Measurements from ENCODE around the gene NMD3.

Gene NMD3

GRCh38 chr3:161230621-161231171 is 9.6 kb downstream of the NMD3 start:
- H3K4me3 ChIP-seq (ENCODE audit: low read depth in 1 of 2, low read length in 2 of 2), result no peak overlapping the region
- H3K9me3 ChIP-seq (ENCODE audit: control insufficient read depth in 1 of 2, low read length in 2 of 2), result no peaks in the 10 kb centered on the region
- no peaks in the 10 kb centered on the region for H3K4me1 ChIP-seq (ENCODE audit: control insufficient read depth in 1 of 2, insufficient read depth in 2 of 2, low read length in 2 of 2)
- H3K36me3 ChIP-seq (ENCODE audit: control insufficient read depth in 1 of 2, insufficient read depth in 2 of 2, low read length in 2 of 2), result peaks cover 18 to 64% of the 10 kb centered on the region in 2 donors
- no peak overlapping the region for H3K27ac ChIP-seq (ENCODE audit: low read depth, low read length)
- no peaks in the 10 kb centered on the region for H3K27me3 ChIP-seq (ENCODE audit: control insufficient read depth in 1 of 2, insufficient read depth in 2 of 2, low read length in 2 of 2)
- no peak overlapping the region for H3K9ac ChIP-seq (ENCODE audit: low read depth in 1 of 2, low read length in 2 of 2)

GRCh38 chr3:161231861-161232260 is 10.8 kb downstream of the NMD3 start:
- H3K27ac ChIP-seq (ENCODE audit: low read depth, low read length), result no peak overlapping the region
- no peaks in the 10 kb centered on the region for H3K4me1 ChIP-seq (ENCODE audit: control insufficient read depth in 1 of 2, insufficient read depth in 2 of 2, low read length in 2 of 2)
- H3K36me3 ChIP-seq (ENCODE audit: control insufficient read depth in 1 of 2, insufficient read depth in 2 of 2, low read length in 2 of 2), result peaks cover 18 to 62% of the 10 kb centered on the region in 2 donors
- H3K27me3 ChIP-seq (ENCODE audit: control insufficient read depth in 1 of 2, insufficient read depth in 2 of 2, low read length in 2 of 2), result no peaks in the 10 kb centered on the region
- H3K9ac ChIP-seq (ENCODE audit: low read depth in 1 of 2, low read length in 2 of 2), result no peak overlapping the region
- no peak overlapping the region for H3K4me3 ChIP-seq (ENCODE audit: low read depth in 1 of 2, low read length in 2 of 2)
- H3K9me3 ChIP-seq (ENCODE audit: control insufficient read depth in 1 of 2, low read length in 2 of 2), result no peaks in the 10 kb centered on the region

- H3K4me1 ChIP-seq (ENCODE audit: control insufficient read depth in 1 of 2, insufficient read depth in 2 of 2, low read length in 2 of 2), result no peaks in the 10 kb centered on the region
- H3K9me3 ChIP-seq (ENCODE audit: control insufficient read depth in 1 of 2, low read length in 2 of 2), result no peaks in the 10 kb centered on the region
- peaks cover 23 to 57% of the 10 kb centered on the region in 2 donors for H3K36me3 ChIP-seq (ENCODE audit: control insufficient read depth in 1 of 2, insufficient read depth in 2 of 2, low read length in 2 of 2)
- no peaks in the 10 kb centered on the region for H3K27me3 ChIP-seq (ENCODE audit: control insufficient read depth in 1 of 2, insufficient read depth in 2 of 2, low read length in 2 of 2)
- H3K9ac ChIP-seq (ENCODE audit: low read depth in 1 of 2, low read length in 2 of 2), result no peak overlapping the region
- no peak overlapping the region for H3K27ac ChIP-seq (ENCODE audit: low read depth, low read length)
- no peak overlapping the region for H3K4me3 ChIP-seq (ENCODE audit: low read depth in 1 of 2, low read length in 2 of 2)
Measured at GRCh38 chr3:161233557-161233956, 12.4 kb downstream of the NMD3 start.

- Histone ChIP-seq H3K4me1 (ENCODE audit: control insufficient read depth in 1 of 2, insufficient read depth in 2 of 2, low read length in 2 of 2) (no peaks in the 10 kb centered on the region), H3K27me3 (ENCODE audit: control insufficient read depth in 1 of 2, insufficient read depth in 2 of 2, low read length in 2 of 2) (no peaks in the 10 kb centered on the region), H3K36me3 (ENCODE audit: control insufficient read depth in 1 of 2, insufficient read depth in 2 of 2, low read length in 2 of 2) (peaks cover 26 to 45% of the 10 kb centered on the region in 2 donors), H3K4me3 (ENCODE audit: low read depth in 1 of 2, low read length in 2 of 2) (no peak overlapping the region), H3K9me3 (ENCODE audit: control insufficient read depth in 1 of 2, low read length in 2 of 2) (no peaks in the 10 kb centered on the region), H3K9ac (ENCODE audit: low read depth in 1 of 2, low read length in 2 of 2) (no peak overlapping the region), H3K27ac (ENCODE audit: low read depth, low read length) (no peak overlapping the region)
Measured at GRCh38 chr3:161236240-161236639, 15.1 kb downstream of the NMD3 start.

GRCh38 chr3:161239700-161240099 is 18.6 kb downstream of the NMD3 start:
- Histone ChIP-seq H3K4me1 (ENCODE audit: control insufficient read depth in 1 of 2, insufficient read depth in 2 of 2, low read length in 2 of 2) (no peaks in the 10 kb centered on the region), H3K36me3 (ENCODE audit: control insufficient read depth in 1 of 2, insufficient read depth in 2 of 2, low read length in 2 of 2) (peaks cover 7 to 54% of the 10 kb centered on the region in 2 donors), H3K9ac (ENCODE audit: low read depth in 1 of 2, low read length in 2 of 2) (no peak overlapping the region), H3K27ac (ENCODE audit: low read depth, low read length) (no peak overlapping the region), H3K4me3 (ENCODE audit: low read depth in 1 of 2, low read length in 2 of 2) (no peak overlapping the region), H3K27me3 (ENCODE audit: control insufficient read depth in 1 of 2, insufficient read depth in 2 of 2, low read length in 2 of 2) (no peaks in the 10 kb centered on the region), H3K9me3 (ENCODE audit: control insufficient read depth in 1 of 2, low read length in 2 of 2) (no peaks in the 10 kb centered on the region)

GRCh38 chr3:161244538-161244937 is 23.4 kb downstream of the NMD3 start:
- Histone ChIP-seq H3K9ac (ENCODE audit: low read depth in 1 of 2, low read length in 2 of 2) (no peak overlapping the region), H3K9me3 (ENCODE audit: control insufficient read depth in 1 of 2, low read length in 2 of 2) (no peaks in the 10 kb centered on the region), H3K27me3 (ENCODE audit: control insufficient read depth in 1 of 2, insufficient read depth in 2 of 2, low read length in 2 of 2) (no peaks in the 10 kb centered on the region), H3K27ac (ENCODE audit: low read depth, low read length) (no peak overlapping the region), H3K4me1 (ENCODE audit: control insufficient read depth in 1 of 2, insufficient read depth in 2 of 2, low read length in 2 of 2) (no peaks in the 10 kb centered on the region), H3K36me3 (ENCODE audit: control insufficient read depth in 1 of 2, insufficient read depth in 2 of 2, low read length in 2 of 2) (peaks cover 15 to 73% of the 10 kb centered on the region in 2 donors), H3K4me3 (ENCODE audit: low read depth in 1 of 2, low read length in 2 of 2) (no peak overlapping the region)

- H3K4me1 ChIP-seq (ENCODE audit: control insufficient read depth in 1 of 2, insufficient read depth in 2 of 2, low read length in 2 of 2), result no peaks in the 10 kb centered on the region
- no peaks in the 10 kb centered on the region for H3K9me3 ChIP-seq (ENCODE audit: control insufficient read depth in 1 of 2, low read length in 2 of 2)
- no peak overlapping the region for H3K9ac ChIP-seq (ENCODE audit: low read depth in 1 of 2, low read length in 2 of 2)
- H3K4me3 ChIP-seq (ENCODE audit: low read depth in 1 of 2, low read length in 2 of 2), result no peak overlapping the region
- H3K27me3 ChIP-seq (ENCODE audit: control insufficient read depth in 1 of 2, insufficient read depth in 2 of 2, low read length in 2 of 2), result no peaks in the 10 kb centered on the region
- H3K36me3 ChIP-seq (ENCODE audit: control insufficient read depth in 1 of 2, insufficient read depth in 2 of 2, low read length in 2 of 2), result peaks cover 19 to 77% of the 10 kb centered on the region in 2 donors
- no peak overlapping the region for H3K27ac ChIP-seq (ENCODE audit: low read depth, low read length)
Measured at GRCh38 chr3:161247049-161247448, 25.9 kb downstream of the NMD3 start.

GRCh38 chr3:161250116-161250515 is 29.0 kb downstream of the NMD3 start:
- Histone ChIP-seq H3K9me3 (ENCODE audit: control insufficient read depth in 1 of 2, low read length in 2 of 2) (no peaks in the 10 kb centered on the region), H3K27ac (ENCODE audit: low read depth, low read length) (no peak overlapping the region), H3K9ac (ENCODE audit: low read depth in 1 of 2, low read length in 2 of 2) (no peak overlapping the region), H3K36me3 (ENCODE audit: control insufficient read depth in 1 of 2, insufficient read depth in 2 of 2, low read length in 2 of 2) (peaks cover 32 to 76% of the 10 kb centered on the region in 2 donors), H3K27me3 (ENCODE audit: control insufficient read depth in 1 of 2, insufficient read depth in 2 of 2, low read length in 2 of 2) (no peaks in the 10 kb centered on the region), H3K4me3 (ENCODE audit: low read depth in 1 of 2, low read length in 2 of 2) (no peak overlapping the region), H3K4me1 (ENCODE audit: control insufficient read depth in 1 of 2, insufficient read depth in 2 of 2, low read length in 2 of 2) (no peaks in the 10 kb centered on the region)

- no peaks in the 10 kb centered on the region for H3K4me1 ChIP-seq (ENCODE audit: control insufficient read depth in 1 of 2, insufficient read depth in 2 of 2, low read length in 2 of 2)
- peaks cover 31 to 69% of the 10 kb centered on the region in 2 donors for H3K36me3 ChIP-seq (ENCODE audit: control insufficient read depth in 1 of 2, insufficient read depth in 2 of 2, low read length in 2 of 2)
- H3K4me3 ChIP-seq (ENCODE audit: low read depth in 1 of 2, low read length in 2 of 2), result no peak overlapping the region
- H3K9me3 ChIP-seq (ENCODE audit: control insufficient read depth in 1 of 2, low read length in 2 of 2), result no peaks in the 10 kb centered on the region
- H3K27me3 ChIP-seq (ENCODE audit: control insufficient read depth in 1 of 2, insufficient read depth in 2 of 2, low read length in 2 of 2), result no peaks in the 10 kb centered on the region
- H3K9ac ChIP-seq (ENCODE audit: low read depth in 1 of 2, low read length in 2 of 2), result no peak overlapping the region
- H3K27ac ChIP-seq (ENCODE audit: low read depth, low read length), result no peak overlapping the region
Measured at GRCh38 chr3:161251716-161252115, 30.6 kb downstream of the NMD3 start.

- Histone ChIP-seq H3K4me3 (ENCODE audit: low read depth in 1 of 2, low read length in 2 of 2) (no peak overlapping the region), H3K9ac (ENCODE audit: low read depth in 1 of 2, low read length in 2 of 2) (no peak overlapping the region), H3K4me1 (ENCODE audit: control insufficient read depth in 1 of 2, insufficient read depth in 2 of 2, low read length in 2 of 2) (no peaks in the 10 kb centered on the region), H3K9me3 (ENCODE audit: control insufficient read depth in 1 of 2, low read length in 2 of 2) (no peaks in the 10 kb centered on the region), H3K36me3 (ENCODE audit: control insufficient read depth in 1 of 2, insufficient read depth in 2 of 2, low read length in 2 of 2) (peaks cover 27 to 66% of the 10 kb centered on the region in 2 donors), H3K27ac (ENCODE audit: low read depth, low read length) (no peak overlapping the region), H3K27me3 (ENCODE audit: control insufficient read depth in 1 of 2, insufficient read depth in 2 of 2, low read length in 2 of 2) (no peaks in the 10 kb centered on the region)
Measured at GRCh38 chr3:161252143-161252542, 31.0 kb downstream of the NMD3 start.

GRCh38 chr3:161253711-161254110 is 32.6 kb downstream of the NMD3 start:
- H3K27ac ChIP-seq (ENCODE audit: low read depth, low read length), result no peak overlapping the region
- H3K36me3 ChIP-seq (ENCODE audit: control insufficient read depth in 1 of 2, insufficient read depth in 2 of 2, low read length in 2 of 2), result peaks cover 30 to 50% of the 10 kb centered on the region in 2 donors
- no peak overlapping the region for H3K4me3 ChIP-seq (ENCODE audit: low read depth in 1 of 2, low read length in 2 of 2)
- no peaks in the 10 kb centered on the region for H3K9me3 ChIP-seq (ENCODE audit: control insufficient read depth in 1 of 2, low read length in 2 of 2)
- H3K4me1 ChIP-seq (ENCODE audit: control insufficient read depth in 1 of 2, insufficient read depth in 2 of 2, low read length in 2 of 2), result no peaks in the 10 kb centered on the region
- no peaks in the 10 kb centered on the region for H3K27me3 ChIP-seq (ENCODE audit: control insufficient read depth in 1 of 2, insufficient read depth in 2 of 2, low read length in 2 of 2)
- no peak overlapping the region for H3K9ac ChIP-seq (ENCODE audit: low read depth in 1 of 2, low read length in 2 of 2)
